ENCODE data around the gene SSTR3.

GRCh38 chr22:37169406-37169805, 42.9 kb downstream of the SSTR3 start:
- TF ChIP-seq MAX (CRISPR knock-in tag; IDR thresholded peaks at IDR 0.05) (no peak), YY1 (IDR thresholded peaks at IDR 0.05; ENCODE audit: borderline replicate concordance in 1 of 3, control insufficient read depth in 1 of 3, extremely low read depth in 1 of 3, insufficient read depth in 3 of 3, insufficient read length in 1 of 3, insufficient replicate concordance in 2 of 3, low read depth in 1 of 3, low read length in 2 of 3) (no peak), PREB (CRISPR knock-in tag; IDR thresholded peaks at IDR 0.05) (no peak), FOXA1 (IDR thresholded peaks at IDR 0.05; ENCODE audit: borderline replicate concordance) (no peak), CBFA2T3 (IDR thresholded peaks at IDR 0.05) (no peak), BRD4 (IDR thresholded peaks at IDR 0.05) (no peak)

Measured in K562 (cell line).